Trophoblast cell (in vitro differentiated cells and primary cell): ENCODE measurements around the gene TCP11.
A peak's percentile ranks its signal among the peaks of the same experiment; 100 is the strongest.

Experiments
- DNase-seq, 2 donors: peaks; one replicate each; pipeline ENCODE4 v3.0.0-alpha.2; 2016
- H2AFZ ChIP-seq: 2 replicates; pipeline ENCODE4 v1.6.1; 2013; ENCODE audit warnings: low read length, moderate library complexity, mild to moderate bottlenecking; ENCODE audit not compliant: insufficient read depth, poor library complexity
- H2AK5ac ChIP-seq: 2 replicates; pipeline ENCODE4 v1.6.1; 2013; ENCODE audit warnings: mild to moderate bottlenecking, low read length
- H2BK120ac ChIP-seq: 2 replicates; pipeline ENCODE4 v1.6.1; 2013; ENCODE audit warnings: low read length, mild to moderate bottlenecking, moderate library complexity; ENCODE audit not compliant: insufficient read depth, poor library complexity
- H2BK12ac ChIP-seq: 2 replicates; pipeline ENCODE4 v1.6.1; 2013; ENCODE audit warnings: mild to moderate bottlenecking, low read length, moderate library complexity
- H2BK5ac ChIP-seq: 2 replicates; pipeline ENCODE4 v1.6.1; 2013; ENCODE audit warnings: low read length, low read depth, moderate library complexity, mild to moderate bottlenecking; ENCODE audit not compliant: poor library complexity
- H3K14ac ChIP-seq: 2 replicates; pipeline ENCODE4 v1.6.1; 2013; ENCODE audit warnings: mild to moderate bottlenecking, low read length
- H3K18ac ChIP-seq: 2 replicates; pipeline ENCODE4 v1.6.1; 2013; ENCODE audit warnings: mild to moderate bottlenecking, low read length
- H3K23ac ChIP-seq: 2 replicates; pipeline ENCODE4 v1.6.1; 2013; ENCODE audit warnings: low read length
- H3K27ac ChIP-seq: 2 replicates; pipeline ENCODE4 v1.5.1; 2013; ENCODE audit warnings: low read depth, mild to moderate bottlenecking, inconsistent platforms, low read length, moderate library complexity
- H3K27me3 ChIP-seq: 2 replicates; pipeline ENCODE4 v1.6.1; 2013; ENCODE audit warnings: inconsistent platforms, mild to moderate bottlenecking, low read length, moderate library complexity; ENCODE audit not compliant: insufficient read depth
- H3K36me3 ChIP-seq, 2 experiments: 1 replicate in 1 of 2; 2 replicates in 1 of 2; pipeline ENCODE4 v1.6.1; 2013; ENCODE audit warnings: low read length in 2 of 2, mild to moderate bottlenecking in 2 of 2, moderate library complexity in 1 of 2; ENCODE audit not compliant: insufficient read depth in 2 of 2, control insufficient read depth in 1 of 2
- H3K4ac ChIP-seq: 2 replicates; pipeline ENCODE4 v1.6.1; 2013; ENCODE audit warnings: low read depth, mild to moderate bottlenecking, low read length, moderate library complexity
- H3K4me1 ChIP-seq, 2 experiments: 1 replicate in 1 of 2; 2 replicates in 1 of 2; pipeline ENCODE4 v1.6.1; 2013; ENCODE audit warnings: low read length in 2 of 2, mild to moderate bottlenecking in 2 of 2, moderate library complexity in 1 of 2; ENCODE audit not compliant: insufficient read depth in 2 of 2, control insufficient read depth in 1 of 2
- H3K4me2 ChIP-seq: 2 replicates; pipeline ENCODE4 v1.6.1; 2013; ENCODE audit warnings: inconsistent platforms, mild to moderate bottlenecking, low read length, moderate library complexity
- H3K4me3 ChIP-seq: 2 replicates; pipeline ENCODE4 v1.5.1; 2013; ENCODE audit warnings: mild to moderate bottlenecking, low read depth, low read length, inconsistent platforms
- H3K79me1 ChIP-seq: one replicate; pipeline ENCODE4 v1.6.1; 2013; ENCODE audit warnings: low read length
- H3K79me2 ChIP-seq: 2 replicates; pipeline ENCODE4 v1.6.1; 2013; ENCODE audit warnings: low read length, mild to moderate bottlenecking; ENCODE audit not compliant: control insufficient read depth, insufficient read depth, poor library complexity
- H3K9ac ChIP-seq: 2 replicates; pipeline ENCODE4 v1.6.1; 2013; ENCODE audit warnings: mild to moderate bottlenecking, low read length
- H3K9me3 ChIP-seq: 2 replicates; pipeline ENCODE4 v1.6.1; 2013; ENCODE audit warnings: low read depth, mild to moderate bottlenecking, control low read depth, inconsistent platforms, low read length; ENCODE audit not compliant: insufficient read depth
- H4K12ac ChIP-seq: 2 replicates; pipeline ENCODE4 v1.6.1; 2013; ENCODE audit warnings: low read depth, mild to moderate bottlenecking, low read length, moderate library complexity
- H4K8ac ChIP-seq: 2 replicates; pipeline ENCODE4 v1.6.1; 2013; ENCODE audit warnings: low read depth, mild to moderate bottlenecking, low read length, moderate library complexity
- H4K91ac ChIP-seq: one replicate; pipeline ENCODE4 v1.6.1; 2013; ENCODE audit warnings: low read depth, mild to moderate bottlenecking, low read length, moderate library complexity
- WGBS: extraction: QIAGEN DNeasy Blood & Tissue Kit; methylation state at CpG from one replicate; pipeline ENCODE4 v1.1.7; 2013; ENCODE audit warnings: missing lambda C conversion rate; ENCODE audit not compliant: insufficient read length, insufficient coverage; ENCODE audit errors: extremely low coverage; 5-methylcytosine and 5-hydroxymethylcytosine counted together

Gene TCP11

GRCh38 chr6:35173044-35173426 is 31.9 kb upstream of the TCP11 start:
- Histone ChIP-seq H3K36me3 (no peaks in the 10 kb centered on the region), H4K91ac (no peak overlapping the region), H3K4me3 (no peak overlapping the region), H2AK5ac (no peak overlapping the region), H3K23ac (no peak overlapping the region), H3K27me3 (no peaks in the 10 kb centered on the region), H3K4ac (no peak overlapping the region), H3K79me1 (no peaks in the 10 kb centered on the region), H3K14ac (no peak overlapping the region), H4K12ac (no peak overlapping the region), H2BK120ac (no peak overlapping the region), H2BK5ac (no peak overlapping the region), H2BK12ac (no peak overlapping the region), H3K9ac (no peak overlapping the region), H2AFZ (no peak overlapping the region), H4K8ac (no peak overlapping the region), H3K4me2 (no peak overlapping the region), H3K79me2 (no peaks in the 10 kb centered on the region), H3K27ac (no peak overlapping the region), H3K18ac (no peak overlapping the region), H3K9me3 (peaks cover 6% of the 10 kb centered on the region), H3K4me1 (peaks cover 5 to 6% of the 10 kb centered on the region in 2 experiments)
- peak; percentile 89 to 96 for DNase-seq
- no CpG with 5 or more reads among the region's 5 CpGs for WGBS

GRCh38 chr6:35170891-35171290 is 29.8 kb upstream of the TCP11 start:
- peaks cover 6% of the 10 kb centered on the region for H3K9me3 ChIP-seq
- no peak overlapping the region for H4K12ac ChIP-seq
- no peak overlapping the region for H3K18ac ChIP-seq
- H3K14ac ChIP-seq, result no peak overlapping the region
- H3K4me2 ChIP-seq, result no peak overlapping the region
- H3K9ac ChIP-seq, result no peak overlapping the region
- H2AK5ac ChIP-seq, result no peak overlapping the region
- H3K79me2 ChIP-seq, result no peaks in the 10 kb centered on the region
- no peak overlapping the region for H3K4ac ChIP-seq
- WGBS, result no CpG with 5 or more reads among the region's 3 CpGs
- no peak overlapping the region for H2BK120ac ChIP-seq
- no peak overlapping the region for H3K4me3 ChIP-seq
- H2BK5ac ChIP-seq, result no peak overlapping the region
- H3K36me3 ChIP-seq, result no peaks in the 10 kb centered on the region
- H3K23ac ChIP-seq, result no peak overlapping the region
- H3K4me1 ChIP-seq, result peaks cover 3 to 6% of the 10 kb centered on the region in 2 experiments
- H3K27ac ChIP-seq, result no peak overlapping the region
- H2BK12ac ChIP-seq, result no peak overlapping the region
- no peak for DNase-seq
- H4K8ac ChIP-seq, result no peak overlapping the region
- no peak overlapping the region for H4K91ac ChIP-seq
- no peak overlapping the region for H2AFZ ChIP-seq
- H3K27me3 ChIP-seq, result no peaks in the 10 kb centered on the region
- H3K79me1 ChIP-seq, result no peaks in the 10 kb centered on the region

- Histone ChIP-seq H4K8ac (no peak overlapping the region), H2BK5ac (no peak overlapping the region), H2AFZ (no peak overlapping the region), H3K79me2 (no peaks in the 10 kb centered on the region), H3K27ac (no peak overlapping the region), H4K91ac (no peak overlapping the region), H3K4me2 (no peak overlapping the region), H3K23ac (no peak overlapping the region), H3K18ac (no peak overlapping the region), H2BK12ac (no peak overlapping the region), H3K4ac (no peak overlapping the region), H3K4me3 (no peak overlapping the region), H3K79me1 (no peaks in the 10 kb centered on the region), H2AK5ac (no peak overlapping the region), H2BK120ac (no peak overlapping the region), H3K36me3 (no peaks in the 10 kb centered on the region), H3K9me3 (peaks cover 6% of the 10 kb centered on the region), H3K14ac (no peak overlapping the region), H3K27me3 (no peaks in the 10 kb centered on the region), H3K9ac (no peak overlapping the region), H3K4me1 (peaks cover 3 to 6% of the 10 kb centered on the region in 2 experiments), H4K12ac (no peak overlapping the region)
- DNase-seq, result no peak
- WGBS, result no CpG with 5 or more reads among the region's 1 CpG
Measured at GRCh38 chr6:35170166-35170565, 29.0 kb upstream of the TCP11 start.

- no peak overlapping the region for H2BK5ac ChIP-seq
- H3K4me1 ChIP-seq, result peaks cover 3 to 5% of the 10 kb centered on the region in 2 experiments
- H3K23ac ChIP-seq, result no peak overlapping the region
- no peaks in the 10 kb centered on the region for H3K79me1 ChIP-seq
- no peak overlapping the region for H2AFZ ChIP-seq
- no peak overlapping the region for H3K4me3 ChIP-seq
- H4K8ac ChIP-seq, result no peak overlapping the region
- H2BK120ac ChIP-seq, result no peak overlapping the region
- H3K9me3 ChIP-seq, result peaks cover 3% of the 10 kb centered on the region
- no peak overlapping the region for H3K18ac ChIP-seq
- H3K9ac ChIP-seq, result no peak overlapping the region
- no peak overlapping the region for H4K91ac ChIP-seq
- H3K27me3 ChIP-seq, result no peaks in the 10 kb centered on the region
- no peak for DNase-seq
- no peak overlapping the region for H3K27ac ChIP-seq
- H3K4ac ChIP-seq, result no peak overlapping the region
- H3K79me2 ChIP-seq, result no peaks in the 10 kb centered on the region
- H3K4me2 ChIP-seq, result no peak overlapping the region
- no peaks in the 10 kb centered on the region for H3K36me3 ChIP-seq
- H4K12ac ChIP-seq, result no peak overlapping the region
- H2BK12ac ChIP-seq, result no peak overlapping the region
- H2AK5ac ChIP-seq, result no peak overlapping the region
- H3K14ac ChIP-seq, result no peak overlapping the region
- no CpG with 5 or more reads among the region's 7 CpGs for WGBS
Measured at GRCh38 chr6:35168461-35168861, 27.3 kb upstream of the TCP11 start.
